GM12875 (cell line): ENCODE results near the gene SREBF1.

Experiments
- H3K4me3 ChIP-seq: one replicate; pipeline ENCODE4 v1.5.1; 2011; ENCODE audit warnings: low read depth, low read length, control low read depth
- TF ChIP-seq, protein P1 (sequence below): IDR thresholded peaks from 2 replicates; pipeline ENCODE4 v1.5.1; 2011; ENCODE audit warnings: low read depth, mild to moderate bottlenecking, control low read depth, inconsistent platforms, low read length, moderate library complexity, borderline replicate concordance; ENCODE audit not compliant: insufficient read depth

SREBF1 gene

GRCh38 chr17:17818088-17818526 lies 18.7 kb downstream of the SREBF1 start:
- H3K4me3 ChIP-seq, result no peak overlapping the region
- TF ChIP-seq, protein P1, sequence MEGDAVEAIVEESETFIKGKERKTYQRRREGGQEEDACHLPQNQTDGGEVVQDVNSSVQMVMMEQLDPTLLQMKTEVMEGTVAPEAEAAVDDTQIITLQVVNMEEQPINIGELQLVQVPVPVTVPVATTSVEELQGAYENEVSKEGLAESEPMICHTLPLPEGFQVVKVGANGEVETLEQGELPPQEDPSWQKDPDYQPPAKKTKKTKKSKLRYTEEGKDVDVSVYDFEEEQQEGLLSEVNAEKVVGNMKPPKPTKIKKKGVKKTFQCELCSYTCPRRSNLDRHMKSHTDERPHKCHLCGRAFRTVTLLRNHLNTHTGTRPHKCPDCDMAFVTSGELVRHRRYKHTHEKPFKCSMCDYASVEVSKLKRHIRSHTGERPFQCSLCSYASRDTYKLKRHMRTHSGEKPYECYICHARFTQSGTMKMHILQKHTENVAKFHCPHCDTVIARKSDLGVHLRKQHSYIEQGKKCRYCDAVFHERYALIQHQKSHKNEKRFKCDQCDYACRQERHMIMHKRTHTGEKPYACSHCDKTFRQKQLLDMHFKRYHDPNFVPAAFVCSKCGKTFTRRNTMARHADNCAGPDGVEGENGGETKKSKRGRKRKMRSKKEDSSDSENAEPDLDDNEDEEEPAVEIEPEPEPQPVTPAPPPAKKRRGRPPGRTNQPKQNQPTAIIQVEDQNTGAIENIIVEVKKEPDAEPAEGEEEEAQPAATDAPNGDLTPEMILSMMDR, result no peak

GRCh38 chr17:17817552-17817947 lies 19.2 kb downstream of the SREBF1 start:
- no peak overlapping the region for H3K4me3 ChIP-seq

GRCh38 chr17:17816831-17817551 lies 19.8 kb downstream of the SREBF1 start:
- H3K4me3 ChIP-seq, result no peak overlapping the region
- TF ChIP-seq, protein P1, result no peak

More at GRCh38 chr17:17817552-17817947, 19.2 kb downstream of the SREBF1 start:
- TF ChIP-seq, protein P1, result no peak

- TF ChIP-seq, protein P1, result no peak
- H3K4me3 ChIP-seq, result no peak overlapping the region
Observed at GRCh38 chr17:17816240-17816814, 20.5 kb downstream of the SREBF1 start.

- no peak overlapping the region for H3K4me3 ChIP-seq
- TF ChIP-seq, protein P1, result no peak
Observed at GRCh38 chr17:17815436-17816200, 21.2 kb downstream of the SREBF1 start.

- TF ChIP-seq, protein P1, result no peak
- no peak overlapping the region for H3K4me3 ChIP-seq
Observed at GRCh38 chr17:17815062-17815406, 21.8 kb downstream of the SREBF1 start.
